ENCODE data around the gene ISX. TPM values are rescaled to one million over a fixed set of nuclear protein-coding genes. Genes with fewer than 3 reads are reported as not detected.

Gene ISX
- polyA plus RNA-seq, 2 of the 4 experiments (the other 2 are of a cell fraction) = not detected

DNA sequence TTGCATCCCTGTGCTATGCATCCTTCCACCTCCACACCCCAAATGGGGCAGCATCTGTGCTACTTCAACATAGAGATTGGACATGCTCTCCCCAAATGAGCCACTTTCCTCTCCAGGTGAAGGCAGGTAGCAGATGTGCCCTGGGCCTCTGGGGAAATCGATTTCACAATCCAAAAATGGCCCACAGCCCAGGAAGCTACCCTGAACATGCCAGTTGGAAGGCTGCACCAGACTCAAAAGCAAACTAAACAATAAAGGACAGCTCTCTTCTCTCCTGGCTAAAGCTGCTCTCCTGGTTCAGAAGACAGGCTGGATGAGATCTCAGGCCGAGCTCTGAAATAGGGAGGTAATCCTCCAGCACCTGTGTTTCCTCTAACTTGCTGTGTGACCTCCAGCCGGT lies 19.7 kb downstream of the ISX start:
- CTCF ChIA-PET = no interaction called here
- Histone ChIP-seq H3K9me3 (no peaks in the 10 kb centered on the region), H3K4me1 (no peaks in the 10 kb centered on the region), H3K4me3 (no peak overlapping the region), H3K4me2 (no peak overlapping the region), H3K27ac (no peak overlapping the region)
- DNase-seq (ENCODE audit: low read depth in 1 of 2, low spot score in 1 of 2) (no peak), FAIRE-seq (no peak), ATAC-seq (no peak)
- 0% methylated on average over 2 of the region's 3 CpGs for WGBS (ENCODE audit: missing lambda C conversion rate)
- POLR2A ChIA-PET = no interaction called here
- no peak for TF ChIP-seq HDAC2 (IDR thresholded peaks at IDR 0.05)
- TF ChIP-seq, protein P1, sequence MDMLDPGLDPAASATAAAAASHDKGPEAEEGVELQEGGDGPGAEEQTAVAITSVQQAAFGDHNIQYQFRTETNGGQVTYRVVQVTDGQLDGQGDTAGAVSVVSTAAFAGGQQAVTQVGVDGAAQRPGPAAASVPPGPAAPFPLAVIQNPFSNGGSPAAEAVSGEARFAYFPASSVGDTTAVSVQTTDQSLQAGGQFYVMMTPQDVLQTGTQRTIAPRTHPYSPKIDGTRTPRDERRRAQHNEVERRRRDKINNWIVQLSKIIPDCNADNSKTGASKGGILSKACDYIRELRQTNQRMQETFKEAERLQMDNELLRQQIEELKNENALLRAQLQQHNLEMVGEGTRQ (IDR thresholded peaks at IDR 0.05) = no peak
- TF ChIP-seq POLR2AphosphoS2 (conservative IDR thresholded peaks at IDR 0.05; ENCODE audit: low read length) = no peak
- TF ChIP-seq SMC3 (IDR thresholded peaks at IDR 0.05) = no peak
- no peak for TF ChIP-seq NFE2L2 (conservative IDR thresholded peaks at IDR 0.05; ENCODE audit: low read length)
- no peak for TF ChIP-seq POLR2A (IDR thresholded peaks at IDR 0.05; ENCODE audit: low read length)
- TF ChIP-seq NR3C1 (IDR thresholded peaks at IDR 0.05) = no peak
- no peak for TF ChIP-seq CTCF (IDR thresholded peaks at IDR 0.05)
- no peak for TF ChIP-seq BHLHE40 (IDR thresholded peaks at IDR 0.05; ENCODE audit: low read depth, low read length)
- TF ChIP-seq, protein P2, sequence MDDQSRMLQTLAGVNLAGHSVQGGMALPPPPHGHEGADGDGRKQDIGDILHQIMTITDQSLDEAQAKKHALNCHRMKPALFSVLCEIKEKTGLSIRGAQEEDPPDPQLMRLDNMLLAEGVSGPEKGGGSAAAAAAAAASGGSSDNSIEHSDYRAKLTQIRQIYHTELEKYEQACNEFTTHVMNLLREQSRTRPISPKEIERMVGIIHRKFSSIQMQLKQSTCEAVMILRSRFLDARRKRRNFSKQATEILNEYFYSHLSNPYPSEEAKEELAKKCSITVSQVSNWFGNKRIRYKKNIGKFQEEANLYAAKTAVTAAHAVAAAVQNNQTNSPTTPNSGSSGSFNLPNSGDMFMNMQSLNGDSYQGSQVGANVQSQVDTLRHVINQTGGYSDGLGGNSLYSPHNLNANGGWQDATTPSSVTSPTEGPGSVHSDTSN (IDR thresholded peaks at IDR 0.05) = no peak
- TF ChIP-seq KDM5A (IDR thresholded peaks at IDR 0.05) = no peak
- TF ChIP-seq ELK1 (IDR thresholded peaks at IDR 0.05; ENCODE audit: low read depth, low read length) = no peak
- TF ChIP-seq ZC3H11A (IDR thresholded peaks at IDR 0.05) = no peak
- TF ChIP-seq RCOR1 (IDR thresholded peaks at IDR 0.05; ENCODE audit: low read depth, low read length) = no peak

DNA sequence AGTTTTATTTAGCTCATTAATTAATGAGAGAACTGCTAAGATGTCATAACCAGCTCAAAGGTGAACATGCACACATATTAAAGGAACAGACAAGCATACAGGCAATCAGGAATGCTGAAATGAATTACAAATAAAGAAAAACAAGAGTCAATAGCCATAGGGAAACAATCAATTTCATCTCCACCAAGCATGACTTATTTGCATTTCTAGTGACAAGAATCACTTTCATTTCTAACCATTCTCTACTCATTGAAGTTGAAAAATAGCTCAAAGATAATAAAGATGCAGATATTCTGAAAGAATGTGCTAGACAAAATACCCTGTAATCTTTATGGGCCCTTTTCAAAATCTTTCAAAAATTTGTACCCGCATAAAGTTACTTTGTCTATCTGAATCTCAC lies 23.2 kb downstream of the ISX start:
- 96% methylated on average over 1 of the region's 1 CpG for WGBS (ENCODE audit: missing lambda C conversion rate)
- H3K4me1 ChIP-seq = no peaks in the 10 kb centered on the region
- H3K27ac ChIP-seq = no peak overlapping the region
- ChIA-PET POLR2A (no interaction called here), CTCF (no interaction called here)
- no peak overlapping the region for H3K4me3 ChIP-seq
- no peak for FAIRE-seq
- H3K9me3 ChIP-seq = no peaks in the 10 kb centered on the region
- TF ChIP-seq SMC3 (IDR thresholded peaks at IDR 0.05) = no peak
- TF ChIP-seq EP300 (IDR thresholded peaks at IDR 0.05) = no peak
- no peak for TF ChIP-seq JUNB (IDR thresholded peaks at IDR 0.05)
- no peak for TF ChIP-seq POLR2A (IDR thresholded peaks at IDR 0.05; ENCODE audit: low read length)
- TF ChIP-seq, protein P3, sequence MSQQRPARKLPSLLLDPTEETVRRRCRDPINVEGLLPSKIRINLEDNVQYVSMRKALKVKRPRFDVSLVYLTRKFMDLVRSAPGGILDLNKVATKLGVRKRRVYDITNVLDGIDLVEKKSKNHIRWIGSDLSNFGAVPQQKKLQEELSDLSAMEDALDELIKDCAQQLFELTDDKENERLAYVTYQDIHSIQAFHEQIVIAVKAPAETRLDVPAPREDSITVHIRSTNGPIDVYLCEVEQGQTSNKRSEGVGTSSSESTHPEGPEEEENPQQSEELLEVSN (IDR thresholded peaks at IDR 0.05; ENCODE audit: borderline replicate concordance, low read depth) = no peak
- no peak for TF ChIP-seq SREBF2 (IDR thresholded peaks at IDR 0.05)
- no peak for TF ChIP-seq PHF8 (IDR thresholded peaks at IDR 0.05; ENCODE audit: borderline replicate concordance, low read depth)
- TF ChIP-seq CHD4 (IDR thresholded peaks at IDR 0.05; ENCODE audit: borderline replicate concordance) = no peak
- TF ChIP-seq REST (IDR thresholded peaks at IDR 0.05) = no peak
- TF ChIP-seq NPAS2 (CRISPR knock-in tag; IDR thresholded peaks at IDR 0.05; ENCODE audit: borderline replicate concordance) = no peak
- no peak for TF ChIP-seq RARB (CRISPR knock-in tag; IDR thresholded peaks at IDR 0.05)
- no peak for ATAC-seq
- no peak for DNase-seq (ENCODE audit: low read depth in 1 of 2, low spot score in 1 of 2)
- no peak overlapping the region for H3K4me2 ChIP-seq
